ENCODE results near the gene SLC6A11. TPM values are rescaled to one million over a fixed set of nuclear protein-coding genes. Genes with fewer than 3 reads are reported as not detected.
A peak's percentile ranks its signal among the peaks of the same experiment; 100 is the strongest.

Gene SLC6A11
- polyA plus RNA-seq, 1 experiment: not detected

- no peaks in the 10 kb centered on the region for H3K36me3 ChIP-seq (ENCODE audit: control insufficient read depth, insufficient read depth, low read length)
- H3K4me3 ChIP-seq (ENCODE audit: low read depth, low read length): no peak overlapping the region
- DNase-seq (ENCODE audit: low read depth): no peak
- H3K27me3 ChIP-seq (ENCODE audit: control insufficient read depth, insufficient read depth, low read length): no peaks in the 10 kb centered on the region
- ChIA-PET CTCF (interaction anchor here (0.9 kb wide), 1 partner anchor 20 kb away, joined by 3 read pairs; no protein-coding TSS in a partner anchor), POLR2A (no interaction called here)
- no peak for TF ChIP-seq CTCF (IDR thresholded peaks at IDR 0.05; ENCODE audit: insufficient read depth, low read depth, low read length)
Observed at GRCh38 chr3:10855083-10855870, 39.2 kb downstream of the SLC6A11 start.

DNA sequence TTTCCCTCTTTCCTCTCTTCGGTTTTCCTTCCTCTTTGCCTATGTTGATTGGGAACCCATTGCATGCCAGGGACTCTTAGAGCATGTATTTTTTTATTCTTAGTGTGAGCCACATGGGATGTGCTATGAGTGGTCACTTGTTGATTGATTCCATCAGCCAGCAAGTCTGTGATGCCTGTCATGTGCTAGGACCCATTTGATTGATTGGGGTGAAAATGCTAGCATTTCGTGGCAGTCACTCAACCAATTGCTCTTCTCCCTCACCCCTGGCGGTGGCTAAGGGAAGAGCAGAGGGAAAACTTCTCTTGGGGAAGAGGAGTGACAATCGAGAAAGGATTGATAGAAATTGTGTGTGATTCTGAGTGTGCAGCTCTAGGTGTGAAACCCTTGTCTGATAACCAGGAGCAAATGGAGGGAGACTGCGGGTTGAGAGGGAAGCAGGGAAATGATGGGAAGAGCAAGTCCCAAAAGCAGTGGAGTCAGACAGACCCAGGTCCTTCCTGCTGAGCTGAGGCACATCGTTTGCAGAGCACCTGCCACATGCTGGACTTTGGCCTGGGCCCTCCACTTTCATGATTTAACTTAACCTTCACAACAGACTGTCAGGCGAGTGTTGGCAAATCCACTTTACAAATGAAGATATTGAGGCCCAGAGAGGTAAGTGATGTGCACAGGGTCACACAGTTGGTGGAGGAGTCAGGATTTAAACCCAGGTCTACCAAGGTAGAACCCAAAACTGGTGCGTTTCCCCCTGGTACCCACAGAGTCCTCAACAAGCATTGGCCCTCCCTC, 40.0 kb downstream of the SLC6A11 start:
- H3K4me3 ChIP-seq (ENCODE audit: low read depth, low read length): no peak overlapping the region
- no peaks in the 10 kb centered on the region for H3K36me3 ChIP-seq (ENCODE audit: control insufficient read depth, insufficient read depth, low read length)
- ChIA-PET POLR2A (no interaction called here), CTCF (no interaction called here)
- no peaks in the 10 kb centered on the region for H3K27me3 ChIP-seq (ENCODE audit: control insufficient read depth, insufficient read depth, low read length)
- peak; percentile 29; the same call in 1 of the 2 replicates for TF ChIP-seq CTCF (IDR thresholded peaks at IDR 0.05; ENCODE audit: insufficient read depth, low read depth, low read length)
- no peak for DNase-seq (ENCODE audit: low read depth)

GRCh38 chr3:10857235-10857634, 41.2 kb downstream of the SLC6A11 start:
- no peak for DNase-seq (ENCODE audit: low read depth)
- no peak for TF ChIP-seq CTCF (IDR thresholded peaks at IDR 0.05; ENCODE audit: insufficient read depth, low read depth, low read length)
- H3K4me3 ChIP-seq (ENCODE audit: low read depth, low read length): no peak overlapping the region
- H3K36me3 ChIP-seq (ENCODE audit: control insufficient read depth, insufficient read depth, low read length): no peaks in the 10 kb centered on the region
- no peaks in the 10 kb centered on the region for H3K27me3 ChIP-seq (ENCODE audit: control insufficient read depth, insufficient read depth, low read length)
- ChIA-PET CTCF (no interaction called here), POLR2A (no interaction called here)

DNA sequence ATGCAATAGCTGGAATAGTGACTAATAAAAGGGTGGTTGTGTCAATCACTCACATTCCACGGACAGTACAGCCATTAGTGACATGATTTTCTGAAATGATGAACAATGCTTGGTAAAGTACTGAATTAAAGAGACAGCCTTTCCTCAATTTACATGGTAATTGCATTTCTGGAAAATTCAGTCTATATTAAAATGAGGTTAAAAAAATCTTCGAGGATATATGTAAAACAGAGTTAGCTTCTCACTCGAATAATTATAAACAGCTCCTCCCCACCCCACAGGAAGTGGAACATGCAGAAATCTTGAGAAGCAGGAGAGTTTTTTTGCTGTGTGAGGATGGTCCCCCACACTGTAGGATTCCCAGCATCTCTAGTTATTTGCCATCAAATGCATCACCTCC, 42.1 kb downstream of the SLC6A11 start:
- Histone ChIP-seq H3K36me3 (ENCODE audit: control insufficient read depth, insufficient read depth, low read length) (no peaks in the 10 kb centered on the region), H3K4me3 (ENCODE audit: low read depth, low read length) (no peak overlapping the region), H3K27me3 (ENCODE audit: control insufficient read depth, insufficient read depth, low read length) (no peaks in the 10 kb centered on the region)
- TF ChIP-seq CTCF (IDR thresholded peaks at IDR 0.05; ENCODE audit: insufficient read depth, low read depth, low read length): no peak
- POLR2A ChIA-PET: no interaction called here
- no peak for DNase-seq (ENCODE audit: low read depth)
- CTCF ChIA-PET: no interaction called here

DNA sequence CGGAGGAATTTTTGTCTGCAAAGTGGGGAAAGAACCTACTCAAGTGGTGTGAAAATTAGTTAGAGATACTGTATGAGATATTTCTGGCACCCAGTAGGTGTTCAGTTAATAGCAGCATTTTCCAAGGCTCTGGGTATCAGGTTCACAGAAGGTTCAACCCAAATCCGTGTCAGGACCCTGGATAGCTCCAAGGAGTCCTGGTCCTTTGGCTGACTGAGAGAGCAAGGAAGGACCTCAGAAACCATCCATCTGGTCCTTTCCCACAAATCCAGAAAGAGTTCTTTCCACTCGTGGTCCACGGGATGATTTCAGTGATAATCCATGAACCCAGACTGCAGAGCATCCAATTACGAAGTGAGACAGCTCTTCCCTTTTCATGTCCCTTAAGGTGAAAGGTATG, 51.4 kb downstream of the SLC6A11 start:
- TF ChIP-seq CTCF (IDR thresholded peaks at IDR 0.05; ENCODE audit: insufficient read depth, low read depth, low read length): no peak
- DNase-seq (ENCODE audit: low read depth): no peak
- POLR2A ChIA-PET: no interaction called here

More for the DNA sequence above, 51.4 kb downstream of the SLC6A11 start:
- H3K27me3 ChIP-seq (ENCODE audit: control insufficient read depth, insufficient read depth, low read length): no peaks in the 10 kb centered on the region
- CTCF ChIA-PET: interaction anchor here (1.5 kb wide), 1 partner anchor 8 kb away, joined by 5 read pairs; no protein-coding TSS in a partner anchor
- no peak overlapping the region for H3K4me3 ChIP-seq (ENCODE audit: low read depth, low read length)
- no peaks in the 10 kb centered on the region for H3K36me3 ChIP-seq (ENCODE audit: control insufficient read depth, insufficient read depth, low read length)

Measured in BJ (cell line).